PC-3 (cell line): Measurements from ENCODE around the gene SLC39A12.

Experiments used
- CTCF ChIP-seq: fragments of 300-600 bp; sonication (generic); conservative IDR thresholded peaks from 2 replicates; pipeline ENCODE4 v1.5.1; 2017; ENCODE audit warnings: antibody characterized with exemption, low read depth, mild to moderate bottlenecking, low read length
- EZH2 ChIP-seq: fragments of 300-600 bp; sonication (generic); IDR thresholded peaks from one replicate; pipeline ENCODE4 v1.6.1; 2017; ENCODE audit warnings: antibody characterized with exemption, mild to moderate bottlenecking, low read length; ENCODE audit not compliant: unreplicated experiment

GRCh38 chr10:18085855-18086254 lies 134.1 kb downstream of the SLC39A12 start:
- no peak for TF ChIP-seq CTCF
- no peak for TF ChIP-seq EZH2
